ENCODE results near the gene GAB2. TPM values are rescaled to one million over a fixed set of nuclear protein-coding genes. Genes with fewer than 3 reads are reported as not detected.

GAB2 gene
- total and polyA plus RNA-seq, 2 donors (not counting 1 experiment from before 2014, with no cell fraction given): 5.8 to 85.9 TPM

DNA sequence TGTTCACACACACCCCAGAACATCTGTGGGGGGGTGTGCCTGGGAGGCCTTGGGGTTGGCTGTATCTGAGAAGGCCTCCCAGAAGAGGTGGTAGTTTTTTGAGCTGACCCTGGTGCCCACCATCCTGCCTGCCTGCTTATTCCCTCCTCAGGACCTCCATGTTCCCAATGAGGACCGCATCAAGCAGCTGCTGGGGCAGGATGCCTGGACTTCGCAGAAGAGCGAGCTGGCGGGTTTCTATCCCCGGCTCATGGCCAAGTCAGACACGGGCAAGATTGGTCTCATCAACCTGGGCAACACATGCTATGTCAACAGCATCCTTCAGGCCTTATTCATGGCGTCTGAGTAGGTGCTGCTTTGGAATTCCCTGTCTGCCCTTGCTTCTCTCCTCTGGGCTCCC, 211.9 kb downstream of the GAB2 start:
- no peak overlapping the region for H3K4me3 Mint-ChIP-seq

GRCh38 chr11:78205256-78205655, 212.4 kb downstream of the GAB2 start:
- TF ChIP-seq, protein P1, sequence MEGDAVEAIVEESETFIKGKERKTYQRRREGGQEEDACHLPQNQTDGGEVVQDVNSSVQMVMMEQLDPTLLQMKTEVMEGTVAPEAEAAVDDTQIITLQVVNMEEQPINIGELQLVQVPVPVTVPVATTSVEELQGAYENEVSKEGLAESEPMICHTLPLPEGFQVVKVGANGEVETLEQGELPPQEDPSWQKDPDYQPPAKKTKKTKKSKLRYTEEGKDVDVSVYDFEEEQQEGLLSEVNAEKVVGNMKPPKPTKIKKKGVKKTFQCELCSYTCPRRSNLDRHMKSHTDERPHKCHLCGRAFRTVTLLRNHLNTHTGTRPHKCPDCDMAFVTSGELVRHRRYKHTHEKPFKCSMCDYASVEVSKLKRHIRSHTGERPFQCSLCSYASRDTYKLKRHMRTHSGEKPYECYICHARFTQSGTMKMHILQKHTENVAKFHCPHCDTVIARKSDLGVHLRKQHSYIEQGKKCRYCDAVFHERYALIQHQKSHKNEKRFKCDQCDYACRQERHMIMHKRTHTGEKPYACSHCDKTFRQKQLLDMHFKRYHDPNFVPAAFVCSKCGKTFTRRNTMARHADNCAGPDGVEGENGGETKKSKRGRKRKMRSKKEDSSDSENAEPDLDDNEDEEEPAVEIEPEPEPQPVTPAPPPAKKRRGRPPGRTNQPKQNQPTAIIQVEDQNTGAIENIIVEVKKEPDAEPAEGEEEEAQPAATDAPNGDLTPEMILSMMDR (IDR thresholded peaks at IDR 0.05): no peak
- TF ChIP-seq EZH2 (IDR thresholded peaks at IDR 0.05; ENCODE audit: borderline replicate concordance, insufficient read depth, low read depth, low read length, poor library complexity, severe bottlenecking): no peak
- CTCF ChIA-PET: no interaction called here
- Histone ChIP-seq H4K20me1 (ENCODE audit: control insufficient read depth, insufficient read depth, low read length, poor library complexity, severe bottlenecking) (no peaks in the 10 kb centered on the region), H3K79me2 (ENCODE audit: control insufficient read depth, insufficient read depth, low read length) (no peaks in the 10 kb centered on the region), H3K4me2 (replicated peaks; ENCODE audit: low read depth, low read length, poor library complexity, severe bottlenecking) (no peak overlapping the region), H3K9me3 (ENCODE audit: control extremely low read depth in 1 of 3, control insufficient read depth in 2 of 3, insufficient read depth in 1 of 3, low read length in 2 of 3) (no peaks in the 10 kb centered on the region), H3K9ac (ENCODE audit: low read length) (no peak overlapping the region), H3K27ac (ENCODE audit: low read length in 2 of 2) (no peak overlapping the region), H3K27me3 (replicated peaks in 1 of 4; ENCODE audit: control extremely low read depth in 1 of 4, control insufficient read depth in 3 of 4, insufficient read depth in 4 of 4, low read length in 3 of 4) (no peaks in the 10 kb centered on the region), H2AFZ (ENCODE audit: insufficient read depth, low read depth, low read length, poor library complexity, severe bottlenecking) (no peak overlapping the region), H3K4me3 (ENCODE audit: control extremely low read depth in 1 of 5, extremely low read depth in 1 of 5, insufficient read depth in 1 of 5, low read depth in 2 of 5, low read length in 4 of 5) (no peak overlapping the region), H3K36me3 (replicated peaks in 1 of 2; ENCODE audit: control extremely low read depth in 1 of 2, control insufficient read depth in 1 of 2, extremely low read depth in 1 of 2, insufficient read depth in 2 of 2, low read length in 1 of 2) (peaks cover 0 to 2% of the 10 kb centered on the region in 2 experiments), H3K4me1 (ENCODE audit: control insufficient read depth in 2 of 2, insufficient read depth in 2 of 2, low read length in 2 of 2) (peaks cover 14 to 15% of the 10 kb centered on the region in 2 donors)
- WGBS (ENCODE audit: insufficient coverage): 100% methylated on average over 3 of the region's 4 CpGs
- intact Hi-C loops (cut with micrococcal nuclease): no loop called here
- ATAC-seq (ENCODE audit: low read depth) (no peak), DNase-seq (no peak)
- Mint-ChIP-seq H3K9me3 (ENCODE audit: insufficient read depth) (no peaks in the 10 kb centered on the region), H3K27ac (no peak overlapping the region), H3K4me1 (peaks cover 18% of the 10 kb centered on the region), H3K27me3 (no peaks in the 10 kb centered on the region), H3K4me3 (no peak overlapping the region)
- POLR2A ChIA-PET: no interaction called here

More for the DNA sequence above, 211.9 kb downstream of the GAB2 start:
- WGBS (ENCODE audit: insufficient coverage): 98% methylated on average over 7 of the region's 7 CpGs
- no peaks in the 10 kb centered on the region for H3K9me3 ChIP-seq (ENCODE audit: control extremely low read depth in 1 of 3, control insufficient read depth in 2 of 3, insufficient read depth in 1 of 3, low read length in 2 of 3)
- H3K27ac Mint-ChIP-seq: no peak overlapping the region
- H3K4me1 Mint-ChIP-seq: peaks cover 18% of the 10 kb centered on the region
- H2AFZ ChIP-seq (ENCODE audit: insufficient read depth, low read depth, low read length, poor library complexity, severe bottlenecking): no peak overlapping the region
- no peak overlapping the region for H3K4me3 ChIP-seq (ENCODE audit: control extremely low read depth in 1 of 5, extremely low read depth in 1 of 5, insufficient read depth in 1 of 5, low read depth in 2 of 5, low read length in 4 of 5)
- H3K9me3 Mint-ChIP-seq (ENCODE audit: insufficient read depth): no peaks in the 10 kb centered on the region
- H3K79me2 ChIP-seq (ENCODE audit: control insufficient read depth, insufficient read depth, low read length): no peaks in the 10 kb centered on the region
- ATAC-seq (ENCODE audit: low read depth) (no peak), DNase-seq (no peak)
- no peak overlapping the region for H3K27ac ChIP-seq (ENCODE audit: low read length in 2 of 2)
- H3K27me3 ChIP-seq (replicated peaks in 1 of 4; ENCODE audit: control extremely low read depth in 1 of 4, control insufficient read depth in 3 of 4, insufficient read depth in 4 of 4, low read length in 3 of 4): no peaks in the 10 kb centered on the region
- intact Hi-C loops (cut with micrococcal nuclease): no loop called here
- no peak overlapping the region for H3K4me2 ChIP-seq (replicated peaks; ENCODE audit: low read depth, low read length, poor library complexity, severe bottlenecking)
- ChIA-PET CTCF (no interaction called here), POLR2A (no interaction called here)
- H3K4me1 ChIP-seq (ENCODE audit: control insufficient read depth in 2 of 2, insufficient read depth in 2 of 2, low read length in 2 of 2): peaks cover 14 to 15% of the 10 kb centered on the region in 2 donors
- TF ChIP-seq, protein P1 (IDR thresholded peaks at IDR 0.05): no peak
- no peak for TF ChIP-seq EZH2 (IDR thresholded peaks at IDR 0.05; ENCODE audit: borderline replicate concordance, insufficient read depth, low read depth, low read length, poor library complexity, severe bottlenecking)
- no peaks in the 10 kb centered on the region for H4K20me1 ChIP-seq (ENCODE audit: control insufficient read depth, insufficient read depth, low read length, poor library complexity, severe bottlenecking)
- no peak overlapping the region for H3K9ac ChIP-seq (ENCODE audit: low read length)
- peaks cover 0 to 2% of the 10 kb centered on the region in 2 experiments for H3K36me3 ChIP-seq (replicated peaks in 1 of 2; ENCODE audit: control extremely low read depth in 1 of 2, control insufficient read depth in 1 of 2, extremely low read depth in 1 of 2, insufficient read depth in 2 of 2, low read length in 1 of 2)
- no peaks in the 10 kb centered on the region for H3K27me3 Mint-ChIP-seq
